Left lung (tissue), 10 donors: ENCODE measurements around the gene MARK2. TPM values are rescaled to one million over a fixed set of nuclear protein-coding genes. Genes with fewer than 3 reads are reported as not detected.

Source experiments
- ATAC-seq: fragments of 200-7000 bp; cut with Tn5 transposase; one replicate; pipeline ENCODE4 v1.9.1; 2020; ENCODE audit warnings: moderate library complexity
- DNase-seq, 4 donors: peaks; one replicate each; pipeline ENCODE4 v3.0.0-alpha.2; 2013 to 2020
- H3K27ac ChIP-seq, 2 donors: fragments of 200-600 bp; sonication (generic) in 1 of 2; one replicate each; pipeline versions ENCODE4 v1.5.0 to v1.8.0; 2020 to 2021
- H3K27me3 ChIP-seq, 2 donors: fragments of 200-600 bp; sonication (generic) in 1 of 2; one replicate each; pipeline versions ENCODE4 v1.5.0 to v1.8.0; 2020 to 2021
- H3K36me3 ChIP-seq, 2 donors: fragments of 200-600 bp; sonication (generic) in 1 of 2; one replicate each; pipeline versions ENCODE4 v1.5.0 to v1.8.0; 2020 to 2021
- H3K4me1 ChIP-seq, 2 donors: fragments of 200-600 bp; one replicate each; pipeline ENCODE4 v1.8.0; 2021
- H3K4me3 ChIP-seq, 2 donors: fragments of 200-600 bp; sonication (generic) in 1 of 2; one replicate each; pipeline versions ENCODE4 v1.5.0 to v1.8.0; 2020 to 2021; ENCODE audit warnings: mild to moderate bottlenecking in 1 of 2
- H3K9me3 ChIP-seq, 2 donors: fragments of 200-600 bp; sonication (generic) in 1 of 2; one replicate each; pipeline versions ENCODE4 v1.5.0 to v1.8.0; 2020 to 2021
- CTCF ChIP-seq, 2 donors: fragments of 200-600 bp; sonication (generic) in 1 of 2; IDR thresholded peaks; one replicate each; pipeline versions ENCODE4 v1.5.0 to v1.8.0; 2021; ENCODE audit warnings: antibody characterized with exemption in 2 of 2
- intact Hi-C, 2 donors: fragments of 100-400 bp; cut with DNase I; formaldehyde crosslinking; loops; one replicate each; pipeline versions ENCODE4 v1.11.2 to v1.14.2; 2022
- polyA plus RNA-seq, 6 donors: library from polyadenylated mRNA; unstranded; fragments of 120-200 nt; gene quantifications; one replicate each; pipeline ENCODE4 v1.2.1, GENCODE V29; 2013; ENCODE audit not compliant: insufficient read length in 6 of 6
- total RNA-seq, 2 donors: library from RNA; stranded (reverse); fragmentation: NEBNext Ultra II Directional; extraction: Animal tissue kit (Norgen Biotek cat#: 25700); gene quantifications; one replicate each; pipeline ENCODE4 v1.2.1, GENCODE V29; 2021
- donor health status: DM: no; HTN: yes; CAD: no.
- donor health status: DM: no; HTN: no; CAD: no.

Gene MARK2
- total and polyA plus RNA-seq, 8 donors: 29.0 to 45.5 (median 33.6) TPM

GRCh38 chr11:63908631-63909401 lies 69.9 kb downstream of the MARK2 start:
- no peak for TF ChIP-seq CTCF (IDR thresholded peaks at IDR 0.05)
- no peaks in the 10 kb centered on the region for H3K9me3 ChIP-seq
- DNase-seq: no peak
- ATAC-seq: no peak
- no peak overlapping the region for H3K4me3 ChIP-seq
- peaks cover 0 to 78% of the 10 kb centered on the region in 2 donors for H3K36me3 ChIP-seq
- H3K4me1 ChIP-seq: peaks cover 0 to 3% of the 10 kb centered on the region in 2 donors
- no peak overlapping the region for H3K27ac ChIP-seq
- intact Hi-C loops: no loop called here
- no peaks in the 10 kb centered on the region for H3K27me3 ChIP-seq

- no peak for ATAC-seq
- Histone ChIP-seq H3K27me3 (peaks cover 0 to 4% of the 10 kb centered on the region in 2 donors), H3K9me3 (no peaks in the 10 kb centered on the region), H3K4me1 (peaks cover 0 to 3% of the 10 kb centered on the region in 2 donors), H3K4me3 (no peak overlapping the region), H3K36me3 (peaks cover 0 to 68% of the 10 kb centered on the region in 2 donors), H3K27ac (no peak overlapping the region)
- intact Hi-C loops: no loop called here
- DNase-seq: no peak
- no peak for TF ChIP-seq CTCF (IDR thresholded peaks at IDR 0.05)
Observed at GRCh38 chr11:63909591-63910506, 70.9 kb downstream of the MARK2 start.

GRCh38 chr11:63910675-63911074 lies 71.8 kb downstream of the MARK2 start:
- Histone ChIP-seq H3K9me3 (no peaks in the 10 kb centered on the region), H3K27me3 (peaks cover 0 to 12% of the 10 kb centered on the region in 2 donors), H3K4me1 (peaks cover 0 to 5% of the 10 kb centered on the region in 2 donors), H3K27ac (no peak overlapping the region), H3K36me3 (peaks cover 0 to 59% of the 10 kb centered on the region in 2 donors), H3K4me3 (no peak overlapping the region)
- intact Hi-C loops: no loop called here
- no peak for ATAC-seq
- no peak for TF ChIP-seq CTCF (IDR thresholded peaks at IDR 0.05)
- no peak for DNase-seq

GRCh38 chr11:63911440-63911839 lies 72.5 kb downstream of the MARK2 start:
- H3K4me3 ChIP-seq: no peak overlapping the region
- intact Hi-C loops: no loop called here
- ATAC-seq: no peak
- peaks cover 0 to 52% of the 10 kb centered on the region in 2 donors for H3K36me3 ChIP-seq
- H3K4me1 ChIP-seq: peaks cover 2 to 13% of the 10 kb centered on the region in 2 donors
- TF ChIP-seq CTCF (IDR thresholded peaks at IDR 0.05): no peak
- DNase-seq: no peak
- no peak overlapping the region for H3K27ac ChIP-seq
- peaks cover 0 to 20% of the 10 kb centered on the region in 2 donors for H3K27me3 ChIP-seq
- H3K9me3 ChIP-seq: no peaks in the 10 kb centered on the region

- Histone ChIP-seq H3K36me3 (peaks cover 0 to 47% of the 10 kb centered on the region in 2 donors), H3K9me3 (no peaks in the 10 kb centered on the region), H3K27ac (no peak overlapping the region), H3K27me3 (peaks cover 0 to 24% of the 10 kb centered on the region in 2 donors), H3K4me1 (peaks cover 4 to 15% of the 10 kb centered on the region in 2 donors), H3K4me3 (no peak overlapping the region)
- TF ChIP-seq CTCF (IDR thresholded peaks at IDR 0.05): no peak
- ATAC-seq: no peak
- intact Hi-C loops: no loop called here
- DNase-seq: no peak
Observed at GRCh38 chr11:63911876-63912275, 73.0 kb downstream of the MARK2 start.
